Measurements from ENCODE around the gene LUZP2. TPM values are rescaled to one million over a fixed set of nuclear protein-coding genes. Genes with fewer than 3 reads are reported as not detected.

LUZP2 gene
- total and polyA plus RNA-seq, 2 of the 8 experiments (the other 6 are each of a cell fraction or from before 2014, with no cell fraction given): 0.79 to 1.5 TPM

GRCh38 chr11:24560324-24560723 is 63.5 kb downstream of the LUZP2 start:
- H3K4me3 ChIP-seq (ENCODE audit: extremely low read depth in 1 of 4, insufficient read depth in 2 of 4, low read depth in 3 of 4, low read length in 4 of 4): no peak overlapping the region
- H3K23ac ChIP-seq (ENCODE audit: insufficient read length): no peak overlapping the region
- no peak overlapping the region for H2BK12ac ChIP-seq (ENCODE audit: low read depth, low read length)
- H3K36me3 ChIP-seq (ENCODE audit: control insufficient read depth in 2 of 4, insufficient read depth in 4 of 4, low read length in 3 of 4): no peaks in the 10 kb centered on the region
- no peak overlapping the region for H3K27ac ChIP-seq (ENCODE audit: low read depth, low read length)
- H3K14ac ChIP-seq (ENCODE audit: insufficient read length): no peak overlapping the region
- TF ChIP-seq SAP30 (IDR thresholded peaks at IDR 0.05; ENCODE audit: insufficient read depth, insufficient replicate concordance, low read length) (no peak), NANOG (IDR thresholded peaks at IDR 0.05; ENCODE audit: insufficient read depth, low read depth, low read length, poor library complexity, severe bottlenecking) (no peak), PHF8 (conservative IDR thresholded peaks at IDR 0.05; ENCODE audit: low read depth, low read length) (no peak), TCF12 (IDR thresholded peaks at IDR 0.05; ENCODE audit: low read depth, low read length) (no peak), JUN (IDR thresholded peaks at IDR 0.05; ENCODE audit: low read depth, low read length) (no peak), CHD1 (IDR thresholded peaks at IDR 0.05; ENCODE audit: low read depth, low read length) (no peak)
- TF ChIP-seq, protein P1, sequence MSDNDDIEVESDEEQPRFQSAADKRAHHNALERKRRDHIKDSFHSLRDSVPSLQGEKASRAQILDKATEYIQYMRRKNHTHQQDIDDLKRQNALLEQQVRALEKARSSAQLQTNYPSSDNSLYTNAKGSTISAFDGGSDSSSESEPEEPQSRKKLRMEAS (IDR thresholded peaks at IDR 0.05): no peak
- TF ChIP-seq, protein P2, sequence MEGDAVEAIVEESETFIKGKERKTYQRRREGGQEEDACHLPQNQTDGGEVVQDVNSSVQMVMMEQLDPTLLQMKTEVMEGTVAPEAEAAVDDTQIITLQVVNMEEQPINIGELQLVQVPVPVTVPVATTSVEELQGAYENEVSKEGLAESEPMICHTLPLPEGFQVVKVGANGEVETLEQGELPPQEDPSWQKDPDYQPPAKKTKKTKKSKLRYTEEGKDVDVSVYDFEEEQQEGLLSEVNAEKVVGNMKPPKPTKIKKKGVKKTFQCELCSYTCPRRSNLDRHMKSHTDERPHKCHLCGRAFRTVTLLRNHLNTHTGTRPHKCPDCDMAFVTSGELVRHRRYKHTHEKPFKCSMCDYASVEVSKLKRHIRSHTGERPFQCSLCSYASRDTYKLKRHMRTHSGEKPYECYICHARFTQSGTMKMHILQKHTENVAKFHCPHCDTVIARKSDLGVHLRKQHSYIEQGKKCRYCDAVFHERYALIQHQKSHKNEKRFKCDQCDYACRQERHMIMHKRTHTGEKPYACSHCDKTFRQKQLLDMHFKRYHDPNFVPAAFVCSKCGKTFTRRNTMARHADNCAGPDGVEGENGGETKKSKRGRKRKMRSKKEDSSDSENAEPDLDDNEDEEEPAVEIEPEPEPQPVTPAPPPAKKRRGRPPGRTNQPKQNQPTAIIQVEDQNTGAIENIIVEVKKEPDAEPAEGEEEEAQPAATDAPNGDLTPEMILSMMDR (IDR thresholded peaks at IDR 0.05; ENCODE audit: control extremely low read depth in 1 of 3, insufficient read depth in 1 of 3, low read depth in 1 of 3, low read length in 3 of 3): no peak
- H3K27me3 ChIP-seq (replicated peaks in 1 of 4; ENCODE audit: control insufficient read depth in 3 of 4, extremely low read depth in 1 of 4, insufficient read depth in 3 of 4, low read length in 3 of 4): no peaks in the 10 kb centered on the region
- H3K4me1 ChIP-seq (replicated peaks in 1 of 4; ENCODE audit: control insufficient read depth in 3 of 4, insufficient read depth in 4 of 4, low read length in 3 of 4): no peaks in the 10 kb centered on the region; a peak in 1 of 7 replicates
- no peaks in the 10 kb centered on the region for H4K20me1 ChIP-seq (replicated peaks in 1 of 2; ENCODE audit: control insufficient read depth in 1 of 2, insufficient read depth in 2 of 2, low read length in 2 of 2)
- H3K79me2 ChIP-seq (ENCODE audit: control insufficient read depth in 1 of 2, insufficient read depth in 2 of 2, low read length in 2 of 2): no peaks in the 10 kb centered on the region
- no peaks in the 10 kb centered on the region for H3K23me2 ChIP-seq (ENCODE audit: low read depth, low read length)
- H2BK5ac ChIP-seq (ENCODE audit: low read depth, low read length): no peak overlapping the region
- no peak overlapping the region for H3K56ac ChIP-seq (replicated peaks; ENCODE audit: insufficient read length, low read depth, low read length)
- H3K18ac ChIP-seq (ENCODE audit: extremely low read depth, low read length): no peak overlapping the region
- 85% methylated on average over 4 of the region's 4 CpGs; no CpG with 5 or more reads in 1 of the 2 experiments for WGBS, 2 experiments (ENCODE audit: extremely low coverage in 1 of 2, insufficient coverage in 1 of 2, insufficient read length in 1 of 2, insufficient replicate concordance in 2 of 2, low coverage in 1 of 2, low lambda C conversion rate in 2 of 2, missing lambda C conversion rate in 1 of 2)
- no peak overlapping the region for H4K8ac ChIP-seq (ENCODE audit: extremely low read depth, insufficient read depth, low read length)
- ChIA-PET CTCF (ENCODE audit: partially characterized antibody) (interaction anchor here (1.0 kb wide), 1 partner anchor 35 kb away, joined by 3 read pairs; no protein-coding TSS in a partner anchor), POLR2A (ENCODE audit: partially characterized antibody) (no interaction called here)
- H3K9me3 ChIP-seq (ENCODE audit: insufficient read depth in 2 of 2, low read depth in 1 of 2, low read length in 1 of 2): no peaks in the 10 kb centered on the region
- no peak overlapping the region for H3K9ac ChIP-seq (replicated peaks in 1 of 4; ENCODE audit: extremely low read depth in 1 of 4, low read depth in 3 of 4, low read length in 3 of 4)
- H2BK15ac ChIP-seq (ENCODE audit: low read length): no peak overlapping the region
- FAIRE-seq (no peak), DNase-seq (ENCODE audit: low read depth in 1 of 2, low spot score in 2 of 2) (no peak)
- no peak overlapping the region for H2AK5ac ChIP-seq (ENCODE audit: low read depth, low read length)
- H2BK20ac ChIP-seq (ENCODE audit: low read length): no peak overlapping the region
- no peaks in the 10 kb centered on the region for H3K79me1 ChIP-seq (ENCODE audit: low read depth, low read length)
- no peak overlapping the region for H3K4me2 ChIP-seq (ENCODE audit: insufficient read depth in 1 of 2, low read depth in 2 of 2, low read length in 2 of 2)
- H4K91ac ChIP-seq (replicated peaks; ENCODE audit: insufficient read length, low read length): no peak overlapping the region
- H3K4ac ChIP-seq (replicated peaks; ENCODE audit: insufficient read length, low read depth, low read length): no peak overlapping the region
- H2BK120ac ChIP-seq (replicated peaks; ENCODE audit: low read depth, low read length): no peak overlapping the region
- H4K5ac ChIP-seq (ENCODE audit: insufficient read length, low read depth, low read length): no peak overlapping the region
- H2AFZ ChIP-seq (ENCODE audit: low read length): no peak overlapping the region

All from H1 (cell line).